ENCODE results near the gene METTL1. TPM values are rescaled to one million over a fixed set of nuclear protein-coding genes. Genes with fewer than 3 reads are reported as not detected.
"Not testable (repeated sequence)": the region's sequence is repeated elsewhere in the genome, so short reads cannot be mapped to it uniquely, and the experiment has no call there.

The METTL1 gene
- total RNA-seq, 1 donor from 2014 or later: 13.6 TPM

GRCh38 chr12:57724936-57725740 lies 46.8 kb downstream of the METTL1 start:
- no peak for DNase-seq (ENCODE audit: low read depth)

- no peak for DNase-seq (ENCODE audit: low read depth)
Measured at GRCh38 chr12:57724003-57724935, 47.6 kb downstream of the METTL1 start.

GRCh38 chr12:57723630-57723962 lies 48.3 kb downstream of the METTL1 start:
- DNase-seq (ENCODE audit: low read depth): no peak

GRCh38 chr12:57722716-57723629 lies 48.9 kb downstream of the METTL1 start:
- no peak for DNase-seq (ENCODE audit: low read depth)

GRCh38 chr12:57721846-57722608 lies 49.9 kb downstream of the METTL1 start:
- not testable (repeated sequence) for DNase-seq (ENCODE audit: low read depth)

- DNase-seq (ENCODE audit: low read depth): no peak
Measured at GRCh38 chr12:57720606-57721595, 51.0 kb downstream of the METTL1 start.

GRCh38 chr12:57719777-57720605 lies 51.9 kb downstream of the METTL1 start:
- no peak for DNase-seq (ENCODE audit: low read depth)

GRCh38 chr12:57718641-57719528 lies 53.0 kb downstream of the METTL1 start:
- DNase-seq (ENCODE audit: low read depth): no peak

Small RNAs within 50 kb of the gene (microRNA-seq; reads per million reads assigned to microRNA genes)
- gene MIR6759: not detected

Other genes starting within 250 kb of the METTL1 start
- 6.3 and 8.2 TPM in 2 replicates for gene MBD6, start 249.3 kb downstream of the METTL1 start, total RNA-seq
- gene DCTN2, start 224.9 kb downstream of the METTL1 start, total RNA-seq: 170 and 179 TPM in 2 replicates
- not detected in 2 replicates for gene KIF5A, start 222.1 kb downstream of the METTL1 start, total RNA-seq
- gene PIP4K2C, start 180.9 kb downstream of the METTL1 start, total RNA-seq: 15.4 and 20.2 TPM in 2 replicates
- gene DTX3, start 167.3 kb downstream of the METTL1 start, total RNA-seq: 22.1 and 22.5 TPM in 2 replicates
- 8.6 and 12.4 TPM in 2 replicates for gene ARHGEF25, start 160.7 kb downstream of the METTL1 start, total RNA-seq
- gene B4GALNT1, start 138.9 kb downstream of the METTL1 start, total RNA-seq: 2.5 and 3.4 TPM in 2 replicates
- gene OS9, start 78.0 kb downstream of the METTL1 start, total RNA-seq: 288 and 306 TPM in 2 replicates
- 9.8 and 30.2 TPM in 2 replicates for gene AGAP2, start 33.4 kb downstream of the METTL1 start, total RNA-seq
- gene TSPAN31, start 27.1 kb downstream of the METTL1 start, total RNA-seq: 50.7 and 141 TPM in 2 replicates
- gene CDK4, start 19.8 kb downstream of the METTL1 start, total RNA-seq: 175 and 180 TPM in 2 replicates
- 8.7 and 9.1 TPM in 2 replicates for gene MARCHF9, start 17.0 kb downstream of the METTL1 start, total RNA-seq
- gene CYP27B1, start 5.0 kb downstream of the METTL1 start, total RNA-seq: 1.2 TPM in 1 of 2 replicates, not detected in the other
- 2.7 and 3.1 TPM in 2 replicates for gene EEF1AKMT3, start 509 bp upstream of the METTL1 start, total RNA-seq
- gene TSFM, start 10.7 kb upstream of the METTL1 start, total RNA-seq: 50.0 and 51.9 TPM in 2 replicates
- 0.48 TPM in 1 of 2 replicates, not detected in the other for gene AVIL, start 46.6 kb upstream of the METTL1 start, total RNA-seq
- gene CTDSP2, start 74.6 kb upstream of the METTL1 start, total RNA-seq: 37.9 and 43.4 TPM in 2 replicates
- gene ATP23, start 169.5 kb upstream of the METTL1 start, total RNA-seq: 4.1 and 7.0 TPM in 2 replicates